Cardiac fibroblast (primary cell): ENCODE measurements around the gene ZBTB43.
"Not testable (repeated sequence)": the region's sequence is repeated elsewhere in the genome, so short reads cannot be mapped to it uniquely, and the experiment has no call there.

Experiments
- DNase-seq, 2 donors: peaks; one replicate each; pipeline versions ENCODE4 v3.0.0 to v3.0.0-alpha.2; 2010; ENCODE audit warnings: low read depth in 2 of 2
- H3K4me3 ChIP-seq, 2 donors: replicated peaks in 1 of 2; 1 replicate in 1 of 2; 2 replicates in 1 of 2; pipeline ENCODE4 v1.5.1; 2011; ENCODE audit warnings: low read depth in 2 of 2, low read length in 2 of 2, mild to moderate bottlenecking in 2 of 2, moderate library complexity in 1 of 2
- CTCF ChIP-seq: IDR thresholded peaks from one replicate; pipeline ENCODE4 v1.5.1; 2011; ENCODE audit warnings: low read depth, mild to moderate bottlenecking, low read length, inconsistent platforms

The ZBTB43 gene

GRCh38 chr9:126763130-126763764 is 41.6 kb upstream of the ZBTB43 start:
- TF ChIP-seq CTCF, result no peak
- no peak overlapping the region for H3K4me3 ChIP-seq
- DNase-seq, result peak in 1 of 2 donors; percentile 18

- no peak overlapping the region for H3K4me3 ChIP-seq
- peak; percentile 65 for TF ChIP-seq CTCF
- DNase-seq, result peak; percentile 24 to 48
Measured at GRCh38 chr9:126773004-126773607, 31.7 kb upstream of the ZBTB43 start.

- DNase-seq, result no peak
- no peak for TF ChIP-seq CTCF
- H3K4me3 ChIP-seq, result no peak overlapping the region
Measured at GRCh38 chr9:126775926-126776325, 28.9 kb upstream of the ZBTB43 start.

- no peak for DNase-seq
- no peak for TF ChIP-seq CTCF
- H3K4me3 ChIP-seq, result no peak overlapping the region
Measured at GRCh38 chr9:126777733-126778132, 27.1 kb upstream of the ZBTB43 start.

GRCh38 chr9:126778141-126778540 is 26.7 kb upstream of the ZBTB43 start:
- no peak for TF ChIP-seq CTCF
- no peak overlapping the region for H3K4me3 ChIP-seq
- no peak for DNase-seq

- DNase-seq, H3K4me3 ChIP-seq: not testable (repeated sequence)
Measured at GRCh38 chr9:126778696-126779095, 26.1 kb upstream of the ZBTB43 start.

GRCh38 chr9:126781186-126782052 is 23.4 kb upstream of the ZBTB43 start:
- peak; percentile 93 for TF ChIP-seq CTCF
- H3K4me3 ChIP-seq, result no peak overlapping the region
- peak; percentile 75 to 79 for DNase-seq
